Measurements from ENCODE around the gene COL21A1. TPM values are rescaled to one million over a fixed set of nuclear protein-coding genes. Genes with fewer than 3 reads are reported as not detected.
A peak's percentile ranks its signal among the peaks of the same experiment; 100 is the strongest.

The COL21A1 gene
- total RNA-seq, 1 donor, result 19.2 TPM

GRCh38 chr6:56144538-56145324 lies 102.6 kb downstream of the COL21A1 start:
- Histone ChIP-seq H2AFZ (ENCODE audit: low read length) (peak overlapping the region; percentile 36), H4K20me1 (ENCODE audit: insufficient read depth, low read length) (no peaks in the 10 kb centered on the region), H3K4me2 (ENCODE audit: insufficient read depth, low read length) (peak overlapping the region; percentile 59), H3K27ac (ENCODE audit: low read depth, low read length) (peak overlapping the region; percentile 85), H3K79me2 (ENCODE audit: insufficient read depth, low read length) (no peaks in the 10 kb centered on the region), H3K27me3 (ENCODE audit: insufficient read depth, low read length) (no peaks in the 10 kb centered on the region), H3K4me1 (ENCODE audit: insufficient read depth, low read length) (peaks cover 30% of the 10 kb centered on the region), H3K4me3 (ENCODE audit: insufficient read depth, low read length) (peak overlapping the region; percentile 45), H3K9me3 (ENCODE audit: low read depth, low read length) (no peaks in the 10 kb centered on the region), H3K36me3 (ENCODE audit: insufficient read depth, low read length) (no peaks in the 10 kb centered on the region)
- DNase-seq (ENCODE audit: insufficient read length, low spot score, missing footprints), result peak; percentile 53
- no peak for TF ChIP-seq CTCF (IDR thresholded peaks at IDR 0.05; ENCODE audit: extremely low read depth, low read depth, low read length)

GRCh38 chr6:56143796-56144195 lies 103.6 kb downstream of the COL21A1 start:
- Histone ChIP-seq H2AFZ (ENCODE audit: low read length) (peak overlapping the region; percentile 33), H3K27ac (ENCODE audit: low read depth, low read length) (peak overlapping the region; percentile 85), H3K4me3 (ENCODE audit: insufficient read depth, low read length) (no peak overlapping the region), H3K27me3 (ENCODE audit: insufficient read depth, low read length) (no peaks in the 10 kb centered on the region), H3K9me3 (ENCODE audit: low read depth, low read length) (no peaks in the 10 kb centered on the region), H4K20me1 (ENCODE audit: insufficient read depth, low read length) (no peaks in the 10 kb centered on the region), H3K4me1 (ENCODE audit: insufficient read depth, low read length) (peaks cover 30% of the 10 kb centered on the region), H3K79me2 (ENCODE audit: insufficient read depth, low read length) (no peaks in the 10 kb centered on the region), H3K4me2 (ENCODE audit: insufficient read depth, low read length) (peak overlapping the region; percentile 59), H3K36me3 (ENCODE audit: insufficient read depth, low read length) (no peaks in the 10 kb centered on the region)
- DNase-seq (ENCODE audit: insufficient read length, low spot score, missing footprints), result no peak
- TF ChIP-seq CTCF (IDR thresholded peaks at IDR 0.05; ENCODE audit: extremely low read depth, low read depth, low read length), result no peak

GRCh38 chr6:56140090-56140489 lies 107.3 kb downstream of the COL21A1 start:
- no peak for DNase-seq (ENCODE audit: insufficient read length, low spot score, missing footprints)
- no peaks in the 10 kb centered on the region for H3K36me3 ChIP-seq (ENCODE audit: insufficient read depth, low read length)
- H3K4me2 ChIP-seq (ENCODE audit: insufficient read depth, low read length), result no peak overlapping the region
- TF ChIP-seq CTCF (IDR thresholded peaks at IDR 0.05; ENCODE audit: extremely low read depth, low read depth, low read length), result no peak
- H3K4me1 ChIP-seq (ENCODE audit: insufficient read depth, low read length), result peaks cover 14% of the 10 kb centered on the region
- H3K4me3 ChIP-seq (ENCODE audit: insufficient read depth, low read length), result no peak overlapping the region
- H3K27ac ChIP-seq (ENCODE audit: low read depth, low read length), result no peak overlapping the region
- no peaks in the 10 kb centered on the region for H3K27me3 ChIP-seq (ENCODE audit: insufficient read depth, low read length)
- H4K20me1 ChIP-seq (ENCODE audit: insufficient read depth, low read length), result no peaks in the 10 kb centered on the region
- no peaks in the 10 kb centered on the region for H3K79me2 ChIP-seq (ENCODE audit: insufficient read depth, low read length)
- no peaks in the 10 kb centered on the region for H3K9me3 ChIP-seq (ENCODE audit: low read depth, low read length)
- H2AFZ ChIP-seq (ENCODE audit: low read length), result no peak overlapping the region

- no peak overlapping the region for H3K4me3 ChIP-seq (ENCODE audit: insufficient read depth, low read length)
Observed at GRCh38 chr6:56115715-56116114, 131.7 kb downstream of the COL21A1 start.

More at GRCh38 chr6:56115715-56116114, 131.7 kb downstream of the COL21A1 start:
- Histone ChIP-seq H3K27me3 (ENCODE audit: insufficient read depth, low read length) (no peaks in the 10 kb centered on the region), H3K9me3 (ENCODE audit: low read depth, low read length) (no peaks in the 10 kb centered on the region), H3K36me3 (ENCODE audit: insufficient read depth, low read length) (no peaks in the 10 kb centered on the region), H3K4me2 (ENCODE audit: insufficient read depth, low read length) (no peak overlapping the region), H3K4me1 (ENCODE audit: insufficient read depth, low read length) (no peaks in the 10 kb centered on the region), H4K20me1 (ENCODE audit: insufficient read depth, low read length) (no peaks in the 10 kb centered on the region), H3K27ac (ENCODE audit: low read depth, low read length) (no peak overlapping the region), H2AFZ (ENCODE audit: low read length) (no peak overlapping the region), H3K79me2 (ENCODE audit: insufficient read depth, low read length) (no peaks in the 10 kb centered on the region)
- no peak for DNase-seq (ENCODE audit: insufficient read length, low spot score, missing footprints)
- TF ChIP-seq CTCF (IDR thresholded peaks at IDR 0.05; ENCODE audit: extremely low read depth, low read depth, low read length), result no peak

Measured in osteoblast (primary cell).